Measurements from ENCODE around the gene DOP1A.

Gene DOP1A

DNA sequence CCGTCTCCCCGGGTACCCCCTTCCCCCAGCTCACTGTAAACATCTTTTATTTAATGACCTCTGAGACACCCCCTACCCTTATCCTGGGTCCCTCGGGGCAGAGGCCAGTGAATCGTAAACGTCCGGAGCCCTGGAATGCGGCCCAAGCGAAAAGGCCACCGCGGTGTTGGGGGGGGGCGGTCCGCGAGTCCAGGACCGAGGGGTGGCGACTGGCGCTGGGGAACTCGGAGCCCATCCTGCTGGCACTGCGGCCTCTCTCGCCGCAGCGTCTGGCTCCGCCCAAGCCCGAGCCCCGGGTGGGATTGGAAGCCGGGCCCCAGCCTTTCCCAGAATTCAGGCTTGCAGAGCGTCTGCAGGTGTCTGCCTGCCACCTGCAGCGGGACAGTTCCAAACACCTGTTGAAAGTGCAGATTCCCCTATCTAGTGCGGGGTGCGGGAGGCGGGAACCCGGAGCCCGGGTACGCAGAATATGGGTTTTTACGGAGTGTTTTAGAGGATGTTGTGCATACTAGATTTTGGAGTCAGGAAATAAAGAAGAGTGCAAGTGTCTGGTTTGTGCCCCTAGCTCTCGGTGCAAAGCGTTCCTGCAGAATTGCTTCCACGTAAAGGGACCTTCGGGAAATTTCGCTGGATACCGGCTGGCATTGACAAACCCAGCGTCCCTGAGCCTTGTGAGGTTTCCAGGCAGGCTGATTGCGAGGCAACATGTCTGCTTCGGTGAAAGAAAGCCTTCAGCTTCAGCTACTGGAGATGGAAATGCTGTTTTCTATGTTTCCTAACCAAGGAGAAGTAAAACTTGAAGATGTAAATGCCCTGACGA, 126.5 kb downstream of the DOP1A start:
- FAIRE-seq: no peak
- DNase-seq (ENCODE audit: extremely low spot score, insufficient read length, low read depth): no peak

DNA sequence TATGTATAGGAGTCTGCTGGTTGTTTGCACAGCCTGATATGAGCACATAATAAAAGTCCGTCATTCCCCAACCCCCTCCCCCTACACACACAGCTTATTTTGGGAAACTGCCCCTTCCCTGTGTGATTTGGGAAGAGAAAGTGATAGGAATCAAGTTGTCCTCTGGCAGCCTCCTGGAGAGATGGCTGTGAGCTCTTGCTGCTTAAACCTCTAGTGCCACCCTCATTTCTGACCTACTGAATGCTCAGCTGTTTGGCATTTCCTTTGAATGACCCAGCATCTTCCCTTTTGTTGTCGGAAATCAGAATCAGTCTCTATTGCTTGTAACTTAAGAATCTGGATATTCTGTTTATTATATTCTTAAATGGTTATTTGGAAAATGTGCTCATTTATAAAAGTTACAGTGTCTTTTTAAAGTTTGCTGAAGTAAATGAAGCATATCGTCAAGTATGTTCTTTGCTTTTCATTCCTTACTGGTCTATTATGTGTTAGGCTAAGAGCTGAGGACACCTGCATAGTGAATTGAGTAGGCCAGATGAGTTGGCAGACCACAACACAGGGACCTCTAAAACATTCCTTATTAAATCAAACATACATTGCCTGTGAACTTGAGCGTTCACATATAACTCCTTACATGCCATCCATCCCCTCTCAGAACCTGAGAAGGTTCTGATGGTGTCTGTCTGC, 131.2 kb downstream of the DOP1A start:
- FAIRE-seq (no peak), DNase-seq (ENCODE audit: extremely low spot score, insufficient read length, low read depth) (no peak)

DNA sequence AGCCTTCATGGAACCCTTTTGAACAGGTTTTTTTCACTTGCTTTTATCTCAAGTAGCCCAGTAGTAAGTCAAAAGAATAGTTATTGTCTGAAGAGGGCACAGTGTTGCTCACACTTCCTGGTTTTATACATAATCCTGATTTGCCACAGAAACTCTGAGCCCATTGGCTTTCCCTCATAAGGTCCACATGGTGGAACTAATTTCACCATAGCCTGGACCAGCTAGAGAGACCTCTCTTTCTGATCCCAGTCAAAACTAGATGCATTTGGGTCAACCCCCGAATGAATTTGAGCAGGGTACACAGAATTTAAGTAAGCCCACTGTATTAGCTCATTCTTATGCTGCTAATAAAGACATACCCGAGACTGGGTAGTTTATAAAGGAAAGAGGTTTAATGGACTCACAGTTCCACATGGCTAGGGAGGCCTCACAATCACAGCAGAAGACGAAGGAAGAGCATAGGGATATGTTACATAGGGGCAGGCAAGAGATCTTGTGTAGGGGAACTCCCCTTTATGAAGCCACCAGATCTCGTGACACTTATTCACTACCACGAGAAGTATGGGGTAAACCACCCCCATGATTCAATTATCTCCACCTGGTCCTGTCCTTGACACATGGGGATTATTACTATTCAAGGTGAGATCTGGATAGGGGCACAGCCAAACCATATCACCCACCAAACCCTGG, 131.8 kb downstream of the DOP1A start:
- no peak for DNase-seq (ENCODE audit: extremely low spot score, insufficient read length, low read depth)
- no peak for FAIRE-seq

DNA sequence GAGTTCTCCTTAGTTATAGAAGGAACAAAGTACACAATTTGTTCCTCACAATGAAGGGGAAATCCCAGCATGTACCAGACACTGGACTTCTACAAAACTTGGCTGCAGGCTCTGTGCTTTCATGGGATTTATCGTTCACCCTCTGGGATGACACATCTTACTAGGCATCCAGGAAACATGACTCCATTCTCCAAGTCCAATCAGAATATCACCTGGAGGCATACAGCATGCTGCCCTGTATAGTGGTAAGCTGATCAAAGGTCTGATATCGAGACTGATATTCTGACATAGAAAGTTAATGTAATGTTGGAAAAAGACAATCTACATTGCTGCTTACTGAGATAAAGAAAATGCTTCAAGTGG, 132.4 kb downstream of the DOP1A start:
- no peak for FAIRE-seq
- DNase-seq (ENCODE audit: extremely low spot score, insufficient read length, low read depth): no peak

DNA sequence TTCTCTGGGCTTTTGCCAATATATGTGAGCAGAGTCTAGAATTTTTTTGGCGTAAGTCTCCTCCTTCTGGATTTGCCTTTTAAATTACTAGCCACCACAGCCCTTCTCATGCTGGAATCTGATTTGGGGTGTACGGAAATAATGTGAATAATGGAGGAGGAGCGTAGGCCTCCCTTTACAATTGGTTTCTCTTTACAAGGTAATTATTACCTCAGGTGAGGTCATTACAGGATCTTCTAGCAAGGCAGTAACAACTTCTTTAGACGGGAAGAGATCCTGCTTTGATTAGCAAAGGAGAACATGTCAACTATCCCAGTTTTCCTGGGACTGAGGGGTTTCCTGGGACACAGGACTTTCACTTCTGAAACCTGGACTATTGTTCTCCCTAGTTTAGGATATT, 134.6 kb downstream of the DOP1A start:
- FAIRE-seq: no peak
- no peak for DNase-seq (ENCODE audit: extremely low spot score, insufficient read length, low read depth)

DNA sequence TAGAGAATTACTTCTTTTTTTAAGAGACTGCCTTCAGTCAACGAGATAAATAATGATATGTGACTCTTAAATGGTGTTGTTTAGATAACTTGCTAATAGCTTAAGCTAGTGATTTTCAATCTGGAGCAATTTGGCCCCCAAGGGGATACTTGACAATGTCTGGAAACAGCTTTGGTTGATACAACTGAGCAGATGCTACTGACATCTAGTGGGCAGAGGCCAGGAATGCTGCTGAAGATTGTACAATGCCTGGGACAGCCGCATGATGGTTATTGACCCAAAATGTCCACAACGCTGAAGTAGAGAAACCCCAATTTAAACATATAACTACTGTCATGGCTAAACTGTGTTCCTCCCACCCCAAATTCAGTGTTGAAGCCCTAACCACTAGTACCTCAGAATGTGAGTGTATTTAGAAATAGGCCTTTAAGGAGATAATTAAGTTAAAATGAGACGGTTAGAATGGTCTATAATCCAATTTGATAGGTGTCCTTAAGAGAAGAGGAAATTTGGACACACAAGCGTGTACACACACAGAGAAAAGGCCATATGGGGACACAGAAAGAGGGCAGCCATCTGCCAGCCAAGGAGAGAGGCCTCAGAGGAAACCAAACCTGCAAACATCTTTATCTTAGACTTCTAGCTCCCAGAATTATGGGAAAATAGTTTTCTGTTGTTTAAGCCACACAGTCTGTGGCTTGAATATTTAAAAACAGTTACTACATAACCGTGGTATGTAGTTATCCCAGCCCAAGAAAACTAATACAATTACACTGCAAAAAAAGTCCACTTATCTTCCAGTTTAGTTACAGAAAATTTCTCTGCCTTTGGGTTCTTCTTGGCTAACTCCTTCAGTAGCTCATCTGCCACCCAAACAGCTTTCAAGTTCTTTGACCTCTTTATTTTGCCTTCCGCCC, 147.9 kb downstream of the DOP1A start:
- DNase-seq (ENCODE audit: extremely low spot score, insufficient read length, low read depth) (no peak), FAIRE-seq (peak; percentile 91)

DNA sequence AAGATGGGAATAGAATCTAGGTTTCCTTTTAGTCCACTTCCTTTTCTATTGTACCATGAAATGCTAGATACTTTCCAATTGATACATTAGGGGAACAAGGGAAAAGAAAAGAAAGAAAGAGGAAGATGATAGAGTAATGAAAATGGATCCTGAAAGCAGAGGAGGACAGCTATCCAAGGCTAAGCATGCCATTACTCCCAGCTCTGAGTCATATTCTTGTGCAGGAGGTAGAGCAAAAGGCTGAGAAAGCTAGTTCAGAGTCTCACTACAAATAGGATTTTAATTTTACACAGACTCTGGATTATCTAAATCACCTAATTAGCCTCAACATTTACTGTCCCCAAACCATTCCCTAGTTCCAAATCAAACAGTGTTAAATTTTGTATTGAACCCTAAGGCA, 149.3 kb downstream of the DOP1A start:
- no peak for FAIRE-seq
- no peak for DNase-seq (ENCODE audit: extremely low spot score, insufficient read length, low read depth)

All from GM18507 (cell line).